ENCODE results near the gene USP5. TPM values are rescaled to one million over a fixed set of nuclear protein-coding genes. Genes with fewer than 3 reads are reported as not detected.
"Not testable (repeated sequence)": the region's sequence is repeated elsewhere in the genome, so short reads cannot be mapped to it uniquely, and the experiment has no call there.

Gene USP5
- total RNA-seq, 1 experiment from 2014 or later, result 175 TPM

DNA sequence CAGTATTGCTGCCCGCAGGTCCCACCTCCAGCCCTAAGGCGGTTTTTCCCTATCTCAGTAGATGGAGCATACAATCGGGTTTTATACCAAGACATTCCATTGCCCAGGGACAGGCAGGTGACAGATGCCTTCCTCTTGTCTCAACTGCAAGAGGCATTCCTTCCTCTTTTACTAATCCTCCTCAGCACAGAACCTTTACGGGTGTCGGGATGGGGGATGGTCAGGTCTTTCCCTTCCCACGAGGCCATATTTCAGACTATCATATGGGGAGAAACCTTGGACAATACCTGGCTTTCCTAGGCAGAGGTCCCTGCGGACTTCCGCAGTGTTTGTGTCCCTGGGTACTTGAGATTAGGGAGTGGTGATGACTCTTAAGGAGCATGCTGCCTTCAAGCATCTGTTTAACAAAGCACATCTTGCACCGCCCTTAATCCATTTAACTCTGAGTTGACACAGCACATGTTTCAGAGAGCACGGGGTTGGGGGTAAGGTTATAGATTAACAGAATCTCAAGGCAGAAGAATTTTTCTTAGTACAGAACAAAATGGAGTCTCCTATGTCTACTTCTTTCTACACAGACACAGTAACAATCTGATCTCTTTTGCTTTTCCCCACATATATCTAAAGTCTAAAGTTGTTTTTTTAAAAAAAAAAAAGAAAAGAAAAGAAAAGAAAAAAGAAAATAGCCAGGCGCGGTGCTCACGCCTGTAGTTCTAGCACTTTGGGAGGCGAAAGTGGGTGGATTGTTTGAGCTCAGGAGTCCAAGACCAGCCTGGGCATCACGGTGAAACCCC is 34.5 kb downstream of the USP5 start:
- H3K9ac ChIP-seq (ENCODE audit: low read length); H3K4me3 ChIP-seq (replicated peaks in 1 of 2; ENCODE audit: low read depth in 1 of 2, low read length in 2 of 2); H3K27ac ChIP-seq (ENCODE audit: low read depth, low read length); intact Hi-C loops (cut with micrococcal nuclease); H3K9me2 ChIP-seq (ENCODE audit: insufficient read depth); H3K36me3 ChIP-seq (ENCODE audit: control insufficient read depth in 1 of 2, insufficient read depth in 2 of 2, low read length in 2 of 2); H2AFZ ChIP-seq (ENCODE audit: low read depth, low read length, poor library complexity, severe bottlenecking); BruUV-seq (replicated peaks); H3K79me2 ChIP-seq (ENCODE audit: insufficient read depth, low read length); H3K4me2 ChIP-seq (ENCODE audit: low read length); H4K20me1 ChIP-seq (ENCODE audit: insufficient read depth); DNase-seq (ENCODE audit: low read depth, low spot score); RAD21 ChIA-PET (ENCODE audit: low non-redundant PET in 1 of 2, low total read pairs in 2 of 2, uncharacterized antibody in 2 of 2, unreplicated experiment in 2 of 2); H3K9me3 ChIP-seq (ENCODE audit: control insufficient read depth in 1 of 2, insufficient read depth in 1 of 2, low read depth in 1 of 2, low read length in 2 of 2); CTCF ChIA-PET; H3K27me3 ChIP-seq (ENCODE audit: insufficient read depth, low read length); ATAC-seq: not testable (repeated sequence)
- H3K4me1 ChIP-seq (ENCODE audit: control insufficient read depth in 1 of 2, insufficient read depth in 2 of 2, low read length in 2 of 2), result peaks cover 9 to 11% of the 10 kb centered on the region in 2 experiments
- POLR2A ChIA-PET, result interaction anchor here (0.8 kb wide), 1 partner anchor 14 kb away, joined by 3 read pairs; the partner anchor contains the start of gene SPSB2

DNA sequence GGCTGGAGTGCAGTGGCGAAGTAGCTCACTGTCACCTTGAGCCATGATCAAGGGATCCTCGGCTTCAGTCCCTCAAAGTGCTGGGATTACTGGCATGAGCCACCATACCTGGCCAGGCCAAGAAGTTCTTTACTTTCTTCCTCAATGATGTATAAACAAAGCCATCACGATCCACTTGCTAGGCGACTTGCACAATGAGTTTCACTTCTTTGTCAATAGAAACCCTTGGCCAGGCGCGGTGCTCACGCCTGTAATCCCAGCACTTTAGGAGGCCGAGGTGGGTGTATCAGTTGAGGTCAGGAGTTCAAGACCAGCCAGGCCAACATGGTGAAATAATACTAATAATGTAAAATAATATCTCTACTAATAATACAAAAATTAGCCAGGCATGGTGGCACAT is 35.5 kb downstream of the USP5 start:
- H4K20me1 ChIP-seq (ENCODE audit: insufficient read depth), result no peaks in the 10 kb centered on the region
- H3K9me3 ChIP-seq (ENCODE audit: control insufficient read depth in 1 of 2, insufficient read depth in 1 of 2, low read depth in 1 of 2, low read length in 2 of 2), result no peaks in the 10 kb centered on the region
- no peak overlapping the region for H3K27ac ChIP-seq (ENCODE audit: low read depth, low read length)
- no peak overlapping the region for H2AFZ ChIP-seq (ENCODE audit: low read depth, low read length, poor library complexity, severe bottlenecking)
- ChIA-PET POLR2A (interaction anchor here (0.8 kb wide), 1 partner anchor 15 kb away, joined by 3 read pairs; the partner anchor contains the start of gene SPSB2), RAD21 (ENCODE audit: low non-redundant PET in 1 of 2, low total read pairs in 2 of 2, uncharacterized antibody in 2 of 2, unreplicated experiment in 2 of 2) (no interaction called here), CTCF (no interaction called here)
- BruUV-seq (replicated peaks), result no TSS peak
- H3K4me1 ChIP-seq (ENCODE audit: control insufficient read depth in 1 of 2, insufficient read depth in 2 of 2, low read length in 2 of 2), result peaks cover 12 to 18% of the 10 kb centered on the region in 2 experiments
- DNase-seq (ENCODE audit: low read depth, low spot score) (no peak), ATAC-seq (no peak)
- no peaks in the 10 kb centered on the region for H3K9me2 ChIP-seq (ENCODE audit: insufficient read depth)
- intact Hi-C loops (cut with micrococcal nuclease), result no loop called here
- no peak overlapping the region for H3K4me2 ChIP-seq (ENCODE audit: low read length)
- H3K79me2 ChIP-seq (ENCODE audit: insufficient read depth, low read length), result no peaks in the 10 kb centered on the region
- H3K27me3 ChIP-seq (ENCODE audit: insufficient read depth, low read length), result no peaks in the 10 kb centered on the region
- H3K9ac ChIP-seq (ENCODE audit: low read length), result no peak overlapping the region
- no peak overlapping the region for H3K4me3 ChIP-seq (replicated peaks in 1 of 2; ENCODE audit: low read depth in 1 of 2, low read length in 2 of 2)
- TF ChIP-seq FOSL1 (IDR thresholded peaks at IDR 0.05; ENCODE audit: low read depth), result no peak
- TF ChIP-seq, protein P1, sequence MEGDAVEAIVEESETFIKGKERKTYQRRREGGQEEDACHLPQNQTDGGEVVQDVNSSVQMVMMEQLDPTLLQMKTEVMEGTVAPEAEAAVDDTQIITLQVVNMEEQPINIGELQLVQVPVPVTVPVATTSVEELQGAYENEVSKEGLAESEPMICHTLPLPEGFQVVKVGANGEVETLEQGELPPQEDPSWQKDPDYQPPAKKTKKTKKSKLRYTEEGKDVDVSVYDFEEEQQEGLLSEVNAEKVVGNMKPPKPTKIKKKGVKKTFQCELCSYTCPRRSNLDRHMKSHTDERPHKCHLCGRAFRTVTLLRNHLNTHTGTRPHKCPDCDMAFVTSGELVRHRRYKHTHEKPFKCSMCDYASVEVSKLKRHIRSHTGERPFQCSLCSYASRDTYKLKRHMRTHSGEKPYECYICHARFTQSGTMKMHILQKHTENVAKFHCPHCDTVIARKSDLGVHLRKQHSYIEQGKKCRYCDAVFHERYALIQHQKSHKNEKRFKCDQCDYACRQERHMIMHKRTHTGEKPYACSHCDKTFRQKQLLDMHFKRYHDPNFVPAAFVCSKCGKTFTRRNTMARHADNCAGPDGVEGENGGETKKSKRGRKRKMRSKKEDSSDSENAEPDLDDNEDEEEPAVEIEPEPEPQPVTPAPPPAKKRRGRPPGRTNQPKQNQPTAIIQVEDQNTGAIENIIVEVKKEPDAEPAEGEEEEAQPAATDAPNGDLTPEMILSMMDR (IDR thresholded peaks at IDR 0.05 in 2 of 3, conservative IDR thresholded peaks at IDR 0.05 in 1 of 3; ENCODE audit: borderline replicate concordance in 1 of 3, insufficient read depth in 1 of 3, low read depth in 2 of 3, low read length in 2 of 3), result no peak
- peaks cover 0 to 4% of the 10 kb centered on the region in 2 experiments; a peak in 2 of 4 replicates for H3K36me3 ChIP-seq (ENCODE audit: control insufficient read depth in 1 of 2, insufficient read depth in 2 of 2, low read length in 2 of 2)
